Liver (tissue), 9 donors: ENCODE data around the gene NPNT. TPM values are rescaled to one million over a fixed set of nuclear protein-coding genes. Genes with fewer than 3 reads are reported as not detected.

Experiments used
- DNase-seq: peaks from one replicate; pipeline ENCODE4 v3.0.0-alpha.2; 2017; ENCODE audit warnings: low spot score
- H3K27ac ChIP-seq, 2 donors: one replicate each; pipeline ENCODE4 v1.7.0; 2013; ENCODE audit warnings: inconsistent platforms in 2 of 2, low read length in 2 of 2, control low read depth in 1 of 2, low read depth in 1 of 2, mild to moderate bottlenecking in 1 of 2
- H3K27me3 ChIP-seq, 4 donors: one replicate each; pipeline versions ENCODE4 v1.6.1 to v1.7.0; 2013; ENCODE audit warnings: low read length in 3 of 4, inconsistent platforms in 1 of 4, mild to moderate bottlenecking in 1 of 4, moderate library complexity in 1 of 4; ENCODE audit not compliant: control insufficient read depth in 4 of 4, insufficient read depth in 4 of 4
- H3K36me3 ChIP-seq, 4 donors: one replicate each; pipeline versions ENCODE4 v1.6.1 to v1.7.0; 2013; ENCODE audit warnings: low read length in 3 of 4, mild to moderate bottlenecking in 3 of 4, low read depth in 1 of 4, moderate library complexity in 1 of 4; ENCODE audit not compliant: control insufficient read depth in 4 of 4, insufficient read depth in 3 of 4
- H3K4me1 ChIP-seq, 4 donors: one replicate each; pipeline versions ENCODE4 v1.6.1 to v1.7.0; 2013; ENCODE audit warnings: low read length in 3 of 4, mild to moderate bottlenecking in 3 of 4, moderate library complexity in 1 of 4; ENCODE audit not compliant: control insufficient read depth in 4 of 4, insufficient read depth in 4 of 4
- H3K4me3 ChIP-seq, 3 donors: one replicate each; pipeline versions ENCODE4 v1.6.1 to v1.7.0; 2013; ENCODE audit warnings: low read length in 3 of 3, control low read depth in 1 of 3, low read depth in 1 of 3, mild to moderate bottlenecking in 1 of 3
- H3K9ac ChIP-seq, 2 donors: one replicate each; pipeline ENCODE4 v1.7.0; 2013; ENCODE audit warnings: low read length in 2 of 2, mild to moderate bottlenecking in 2 of 2, moderate library complexity in 2 of 2, control low read depth in 1 of 2, low read depth in 1 of 2
- H3K9me3 ChIP-seq, 4 donors: one replicate each; pipeline versions ENCODE4 v1.6.1 to v1.7.0; 2013; ENCODE audit warnings: low read length in 3 of 4; ENCODE audit not compliant: control insufficient read depth in 4 of 4
- EGR1 ChIP-seq, 2 donors: IDR thresholded peaks; 2 replicates each; pipeline ENCODE4 v1.6.1; 2016 to 2018; ENCODE audit warnings: antibody characterized with exemption in 2 of 2, low read depth in 2 of 2
- FOXA1 ChIP-seq: IDR thresholded peaks from 2 replicates; pipeline ENCODE4 v1.6.1; 2016; ENCODE audit warnings: antibody characterized with exemption
- FOXA2 ChIP-seq: IDR thresholded peaks from 2 replicates; pipeline ENCODE4 v1.6.1; 2016; ENCODE audit warnings: antibody characterized with exemption
- GABPA ChIP-seq, 2 donors: IDR thresholded peaks in 1 of 2; conservative IDR thresholded peaks in 1 of 2; 2 replicates each; pipeline ENCODE4 v1.6.1; 2016; ENCODE audit warnings: antibody characterized with exemption in 2 of 2, mild to moderate bottlenecking in 1 of 2, moderate library complexity in 1 of 2
- HNF4A ChIP-seq, 2 donors: conservative IDR thresholded peaks; 2 replicates each; pipeline ENCODE4 v1.6.1; 2016; ENCODE audit warnings: antibody characterized with exemption in 2 of 2, mild to moderate bottlenecking in 2 of 2
- HNF4G ChIP-seq: IDR thresholded peaks from 2 replicates; pipeline ENCODE4 v1.6.1; 2016; ENCODE audit warnings: antibody characterized with exemption
- JUND ChIP-seq, 2 donors: IDR thresholded peaks; 2 replicates each; pipeline ENCODE4 v1.6.1; 2016; ENCODE audit warnings: antibody characterized with exemption in 2 of 2
- NR2F2 ChIP-seq: IDR thresholded peaks from 2 replicates; pipeline ENCODE4 v1.6.1; 2016; ENCODE audit warnings: antibody characterized with exemption
- RAD21 ChIP-seq, 2 donors: IDR thresholded peaks; 2 replicates each; pipeline ENCODE4 v1.6.1; 2016; ENCODE audit warnings: antibody characterized with exemption in 2 of 2, mild to moderate bottlenecking in 2 of 2
- RXRA ChIP-seq, 2 donors: IDR thresholded peaks; 2 replicates each; pipeline ENCODE4 v1.6.1; 2017 to 2018; ENCODE audit warnings: antibody characterized with exemption in 2 of 2, mild to moderate bottlenecking in 1 of 2
- SP1 ChIP-seq: IDR thresholded peaks from 2 replicates; pipeline ENCODE4 v1.6.1; 2018; ENCODE audit warnings: antibody characterized with exemption, mild to moderate bottlenecking
- TAF1 ChIP-seq: conservative IDR thresholded peaks from 2 replicates; pipeline ENCODE4 v1.6.1; 2016; ENCODE audit warnings: antibody characterized with exemption, mild to moderate bottlenecking
- YY1 ChIP-seq: IDR thresholded peaks from 2 replicates; pipeline ENCODE4 v1.6.1; 2016; ENCODE audit warnings: antibody characterized with exemption, mild to moderate bottlenecking
- WGBS: extraction: QIAGEN DNeasy Blood & Tissue Kit; methylation state at CpG from one replicate; pipeline ENCODE4 v1.1.7; 2013; 5-methylcytosine and 5-hydroxymethylcytosine counted together
- polyA plus RNA-seq, 2 donors: library from polyadenylated mRNA; stranded (reverse) in 1 of 2; unstranded in 1 of 2; fragments of 200-250 nt in 1 of 2; fragments of >200 nt in 1 of 2; fragmentation: Nextera tagmentation in 1 of 2; extraction: Ambion mirVana in 1 of 2; gene quantifications; one replicate each; pipeline versions ENCODE4 v1.2.1 to v1.2.3, GENCODE V29; 2013 to 2015
- total RNA-seq, 2 donors: library from RNA; depleted of rRNA; stranded (reverse); fragments of >200 nt; gene quantifications; one replicate each; pipeline ENCODE4 v1.2.3, GENCODE V29; 2014
- TF ChIP-seq, protein P1 (sequence below): IDR thresholded peaks from 2 replicates; pipeline ENCODE4 v1.6.1; 2016; ENCODE audit warnings: antibody characterized with exemption
- TF ChIP-seq, protein P2 (sequence below): IDR thresholded peaks from 2 replicates; pipeline ENCODE4 v1.6.1; 2016; ENCODE audit warnings: antibody characterized with exemption
- TF ChIP-seq, protein P3 (sequence below): IDR thresholded peaks from 2 replicates; pipeline ENCODE4 v1.6.1; 2016; ENCODE audit warnings: antibody characterized with exemption, mild to moderate bottlenecking
- TF ChIP-seq, protein P4 (sequence below): IDR thresholded peaks from 2 replicates; pipeline ENCODE4 v1.6.1; 2016; ENCODE audit warnings: antibody characterized with exemption
- TF ChIP-seq, protein P5 (sequence below): fragments of 150-350 bp; IDR thresholded peaks from 2 replicates; pipeline ENCODE4 v1.5.1; 2017; ENCODE audit warnings: improper control_type of control experiment, low read depth, low read length; ENCODE audit not compliant: missing input control
- donor health status: healthy.
- donor health status: healthy.
- donor health status: healthy.
- donor health status: healthy.
- donor health status: healthy.

The NPNT gene
- total and polyA plus RNA-seq, 4 donors, result 1.3 to 4.4 (median 2.0) TPM

DNA sequence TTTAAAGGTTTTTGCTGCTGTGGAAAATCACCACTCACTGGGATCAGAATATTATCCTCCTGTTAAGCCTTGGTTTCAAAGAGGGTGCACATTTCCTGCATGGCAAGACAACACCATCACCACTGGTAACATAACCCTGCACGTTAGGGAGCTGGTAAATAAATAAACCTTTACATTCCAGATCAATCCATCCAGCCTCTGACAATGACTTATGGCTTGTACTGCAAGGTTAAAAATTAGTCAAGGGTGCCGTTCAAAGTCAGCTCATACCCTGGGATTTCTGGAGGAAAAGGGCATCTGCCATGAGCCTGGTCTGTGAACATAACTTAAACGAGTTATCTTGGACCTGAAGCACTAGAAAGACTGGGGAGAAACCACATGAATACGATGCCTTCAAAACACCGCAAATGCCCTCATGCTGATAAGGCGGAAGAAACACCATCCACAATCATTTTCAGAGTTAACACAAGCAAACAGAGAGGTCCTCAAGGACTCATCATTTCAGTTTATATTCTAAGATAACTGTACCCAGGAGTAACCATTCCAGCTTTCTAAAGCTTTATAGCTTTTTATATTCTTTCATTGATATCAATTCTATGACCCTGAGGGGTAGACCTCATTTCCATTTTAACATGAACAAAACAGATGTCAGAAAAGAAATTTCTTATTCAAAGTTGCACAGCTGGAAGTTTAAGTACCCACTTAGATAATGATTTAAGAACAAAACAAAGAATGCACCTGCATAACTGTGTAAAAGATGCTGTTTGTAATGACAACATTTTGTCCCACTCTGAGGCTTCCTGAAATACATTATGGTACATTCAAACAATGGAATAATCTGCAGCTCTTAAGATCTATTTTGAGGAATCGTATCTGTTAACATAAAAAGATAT lies 103.1 kb downstream of the NPNT start:
- Histone ChIP-seq H3K9me3 (no peaks in the 10 kb centered on the region), H3K4me1 (no peaks in the 10 kb centered on the region), H3K27ac (no peak overlapping the region), H3K27me3 (no peaks in the 10 kb centered on the region), H3K4me3 (no peak overlapping the region), H3K36me3 (no peaks in the 10 kb centered on the region), H3K9ac (no peak overlapping the region)
- DNase-seq, result no peak
- WGBS, result 36% methylated on average over 7 of the region's 7 CpGs
- TF ChIP-seq EGR1 (IDR thresholded peaks at IDR 0.05; ENCODE audit: low read depth in 2 of 2) (no peak), JUND (IDR thresholded peaks at IDR 0.05) (no peak), RXRA (IDR thresholded peaks at IDR 0.05) (no peak), RAD21 (IDR thresholded peaks at IDR 0.05) (no peak), TAF1 (no peak), YY1 (no peak)
- TF ChIP-seq, protein P1, sequence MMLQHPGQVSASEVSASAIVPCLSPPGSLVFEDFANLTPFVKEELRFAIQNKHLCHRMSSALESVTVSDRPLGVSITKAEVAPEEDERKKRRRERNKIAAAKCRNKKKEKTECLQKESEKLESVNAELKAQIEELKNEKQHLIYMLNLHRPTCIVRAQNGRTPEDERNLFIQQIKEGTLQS, result no peak
- TF ChIP-seq, protein P2, sequence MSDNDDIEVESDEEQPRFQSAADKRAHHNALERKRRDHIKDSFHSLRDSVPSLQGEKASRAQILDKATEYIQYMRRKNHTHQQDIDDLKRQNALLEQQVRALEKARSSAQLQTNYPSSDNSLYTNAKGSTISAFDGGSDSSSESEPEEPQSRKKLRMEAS, result no peak

DNA sequence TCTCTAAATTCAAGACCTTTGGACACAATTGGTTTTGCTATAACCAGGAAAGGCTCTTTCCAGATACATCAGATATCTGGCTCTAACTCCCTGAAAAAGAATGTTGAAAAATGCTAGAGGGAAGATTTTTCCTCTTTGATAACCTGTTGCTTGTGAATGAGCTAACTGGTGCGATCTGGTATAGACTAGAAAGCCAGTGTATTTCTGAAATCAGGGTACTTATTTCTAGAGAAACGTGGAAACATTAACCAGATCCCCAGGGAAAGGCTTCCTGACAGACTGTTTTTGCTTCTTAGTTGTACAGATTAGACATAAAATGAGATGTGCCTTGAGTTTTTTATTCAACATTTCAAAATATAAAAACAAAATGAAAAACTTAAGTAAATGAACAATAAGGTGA lies 107.7 kb downstream of the NPNT start:
- no peak for DNase-seq
- TF ChIP-seq GABPA (IDR thresholded peaks at IDR 0.05 in 1 of 2, conservative IDR thresholded peaks at IDR 0.05 in 1 of 2) (no peak), JUND (IDR thresholded peaks at IDR 0.05) (no peak), EGR1 (IDR thresholded peaks at IDR 0.05; ENCODE audit: low read depth in 2 of 2) (no peak), SP1 (no peak), FOXA2 (no peak), RXRA (IDR thresholded peaks at IDR 0.05) (no peak), TAF1 (no peak), NR2F2 (no peak), HNF4G (no peak), YY1 (no peak), RAD21 (IDR thresholded peaks at IDR 0.05) (no peak), FOXA1 (no peak), HNF4A (conservative IDR thresholded peaks at IDR 0.05) (no peak)
- TF ChIP-seq, protein P1, result no peak
- TF ChIP-seq, protein P2, result no peak
- TF ChIP-seq, protein P3, sequence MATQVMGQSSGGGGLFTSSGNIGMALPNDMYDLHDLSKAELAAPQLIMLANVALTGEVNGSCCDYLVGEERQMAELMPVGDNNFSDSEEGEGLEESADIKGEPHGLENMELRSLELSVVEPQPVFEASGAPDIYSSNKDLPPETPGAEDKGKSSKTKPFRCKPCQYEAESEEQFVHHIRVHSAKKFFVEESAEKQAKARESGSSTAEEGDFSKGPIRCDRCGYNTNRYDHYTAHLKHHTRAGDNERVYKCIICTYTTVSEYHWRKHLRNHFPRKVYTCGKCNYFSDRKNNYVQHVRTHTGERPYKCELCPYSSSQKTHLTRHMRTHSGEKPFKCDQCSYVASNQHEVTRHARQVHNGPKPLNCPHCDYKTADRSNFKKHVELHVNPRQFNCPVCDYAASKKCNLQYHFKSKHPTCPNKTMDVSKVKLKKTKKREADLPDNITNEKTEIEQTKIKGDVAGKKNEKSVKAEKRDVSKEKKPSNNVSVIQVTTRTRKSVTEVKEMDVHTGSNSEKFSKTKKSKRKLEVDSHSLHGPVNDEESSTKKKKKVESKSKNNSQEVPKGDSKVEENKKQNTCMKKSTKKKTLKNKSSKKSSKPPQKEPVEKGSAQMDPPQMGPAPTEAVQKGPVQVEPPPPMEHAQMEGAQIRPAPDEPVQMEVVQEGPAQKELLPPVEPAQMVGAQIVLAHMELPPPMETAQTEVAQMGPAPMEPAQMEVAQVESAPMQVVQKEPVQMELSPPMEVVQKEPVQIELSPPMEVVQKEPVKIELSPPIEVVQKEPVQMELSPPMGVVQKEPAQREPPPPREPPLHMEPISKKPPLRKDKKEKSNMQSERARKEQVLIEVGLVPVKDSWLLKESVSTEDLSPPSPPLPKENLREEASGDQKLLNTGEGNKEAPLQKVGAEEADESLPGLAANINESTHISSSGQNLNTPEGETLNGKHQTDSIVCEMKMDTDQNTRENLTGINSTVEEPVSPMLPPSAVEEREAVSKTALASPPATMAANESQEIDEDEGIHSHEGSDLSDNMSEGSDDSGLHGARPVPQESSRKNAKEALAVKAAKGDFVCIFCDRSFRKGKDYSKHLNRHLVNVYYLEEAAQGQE, result no peak
- TF ChIP-seq, protein P4, sequence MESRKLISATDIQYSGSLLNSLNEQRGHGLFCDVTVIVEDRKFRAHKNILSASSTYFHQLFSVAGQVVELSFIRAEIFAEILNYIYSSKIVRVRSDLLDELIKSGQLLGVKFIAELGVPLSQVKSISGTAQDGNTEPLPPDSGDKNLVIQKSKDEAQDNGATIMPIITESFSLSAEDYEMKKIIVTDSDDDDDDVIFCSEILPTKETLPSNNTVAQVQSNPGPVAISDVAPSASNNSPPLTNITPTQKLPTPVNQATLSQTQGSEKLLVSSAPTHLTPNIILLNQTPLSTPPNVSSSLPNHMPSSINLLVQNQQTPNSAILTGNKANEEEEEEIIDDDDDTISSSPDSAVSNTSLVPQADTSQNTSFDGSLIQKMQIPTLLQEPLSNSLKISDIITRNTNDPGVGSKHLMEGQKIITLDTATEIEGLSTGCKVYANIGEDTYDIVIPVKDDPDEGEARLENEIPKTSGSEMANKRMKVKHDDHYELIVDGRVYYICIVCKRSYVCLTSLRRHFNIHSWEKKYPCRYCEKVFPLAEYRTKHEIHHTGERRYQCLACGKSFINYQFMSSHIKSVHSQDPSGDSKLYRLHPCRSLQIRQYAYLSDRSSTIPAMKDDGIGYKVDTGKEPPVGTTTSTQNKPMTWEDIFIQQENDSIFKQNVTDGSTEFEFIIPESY, result no peak
- TF ChIP-seq, protein P5, sequence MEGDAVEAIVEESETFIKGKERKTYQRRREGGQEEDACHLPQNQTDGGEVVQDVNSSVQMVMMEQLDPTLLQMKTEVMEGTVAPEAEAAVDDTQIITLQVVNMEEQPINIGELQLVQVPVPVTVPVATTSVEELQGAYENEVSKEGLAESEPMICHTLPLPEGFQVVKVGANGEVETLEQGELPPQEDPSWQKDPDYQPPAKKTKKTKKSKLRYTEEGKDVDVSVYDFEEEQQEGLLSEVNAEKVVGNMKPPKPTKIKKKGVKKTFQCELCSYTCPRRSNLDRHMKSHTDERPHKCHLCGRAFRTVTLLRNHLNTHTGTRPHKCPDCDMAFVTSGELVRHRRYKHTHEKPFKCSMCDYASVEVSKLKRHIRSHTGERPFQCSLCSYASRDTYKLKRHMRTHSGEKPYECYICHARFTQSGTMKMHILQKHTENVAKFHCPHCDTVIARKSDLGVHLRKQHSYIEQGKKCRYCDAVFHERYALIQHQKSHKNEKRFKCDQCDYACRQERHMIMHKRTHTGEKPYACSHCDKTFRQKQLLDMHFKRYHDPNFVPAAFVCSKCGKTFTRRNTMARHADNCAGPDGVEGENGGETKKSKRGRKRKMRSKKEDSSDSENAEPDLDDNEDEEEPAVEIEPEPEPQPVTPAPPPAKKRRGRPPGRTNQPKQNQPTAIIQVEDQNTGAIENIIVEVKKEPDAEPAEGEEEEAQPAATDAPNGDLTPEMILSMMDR, result no peak
- Histone ChIP-seq H3K4me3 (no peak overlapping the region), H3K9me3 (no peaks in the 10 kb centered on the region), H3K27me3 (no peaks in the 10 kb centered on the region), H3K9ac (no peak overlapping the region), H3K27ac (no peak overlapping the region), H3K36me3 (no peaks in the 10 kb centered on the region), H3K4me1 (no peaks in the 10 kb centered on the region)
- WGBS, result 60% methylated on average over 2 of the region's 2 CpGs
